ENCODE data around the gene HOMER3.
"Not testable (repeated sequence)": the region's sequence is repeated elsewhere in the genome, so short reads cannot be mapped to it uniquely, and the experiment has no call there.

HOMER3 gene

GRCh38 chr19:18903156-18904037 lies 37.6 kb downstream of the HOMER3 start:
- DNase-seq (ENCODE audit: low read depth in 1 of 2, low spot score in 1 of 2), result no peak
- H3K27ac ChIP-seq (replicated peaks), result no peak overlapping the region
- H3K4me3 ChIP-seq (replicated peaks; ENCODE audit: insufficient read depth, low read length), result no peak overlapping the region
- TF ChIP-seq CTCF (IDR thresholded peaks at IDR 0.05; ENCODE audit: insufficient read depth, low read length) (no peak), REST (IDR thresholded peaks at IDR 0.05; ENCODE audit: insufficient replicate concordance, low read depth) (no peak), GABPA (IDR thresholded peaks at IDR 0.05; ENCODE audit: low read depth) (no peak), POLR2AphosphoS5 (IDR thresholded peaks at IDR 0.05; ENCODE audit: low read depth) (no peak), SPI1 (IDR thresholded peaks at IDR 0.05; ENCODE audit: borderline replicate concordance, low read depth) (no peak)
- H3K27me3 ChIP-seq (ENCODE audit: insufficient read depth, poor library complexity, severe bottlenecking), result no peaks in the 10 kb centered on the region

- not testable (repeated sequence) for H3K27ac ChIP-seq (replicated peaks); DNase-seq (ENCODE audit: low read depth in 1 of 2, low spot score in 1 of 2); H3K27me3 ChIP-seq (ENCODE audit: insufficient read depth, poor library complexity, severe bottlenecking); H3K4me3 ChIP-seq (replicated peaks; ENCODE audit: insufficient read depth, low read length)
Measured at GRCh38 chr19:18902519-18902918, 38.5 kb downstream of the HOMER3 start.

GRCh38 chr19:18901491-18901890 lies 39.5 kb downstream of the HOMER3 start:
- no peak overlapping the region for H3K4me3 ChIP-seq (replicated peaks; ENCODE audit: insufficient read depth, low read length)
- no peak for DNase-seq (ENCODE audit: low read depth in 1 of 2, low spot score in 1 of 2)
- no peak overlapping the region for H3K27ac ChIP-seq (replicated peaks)
- TF ChIP-seq REST (IDR thresholded peaks at IDR 0.05; ENCODE audit: insufficient replicate concordance, low read depth), result no peak
- no peak for TF ChIP-seq POLR2AphosphoS5 (IDR thresholded peaks at IDR 0.05; ENCODE audit: low read depth)
- no peak for TF ChIP-seq SPI1 (IDR thresholded peaks at IDR 0.05; ENCODE audit: borderline replicate concordance, low read depth)
- TF ChIP-seq GABPA (IDR thresholded peaks at IDR 0.05; ENCODE audit: low read depth), result no peak
- TF ChIP-seq CTCF (IDR thresholded peaks at IDR 0.05; ENCODE audit: insufficient read depth, low read length), result no peak
- H3K27me3 ChIP-seq (ENCODE audit: insufficient read depth, poor library complexity, severe bottlenecking), result no peaks in the 10 kb centered on the region

- Histone ChIP-seq H3K4me3 (replicated peaks; ENCODE audit: insufficient read depth, low read length) (no peak overlapping the region), H3K27me3 (ENCODE audit: insufficient read depth, poor library complexity, severe bottlenecking) (no peaks in the 10 kb centered on the region), H3K27ac (replicated peaks) (no peak overlapping the region)
- DNase-seq (ENCODE audit: low read depth in 1 of 2, low spot score in 1 of 2), result no peak
- TF ChIP-seq CTCF (IDR thresholded peaks at IDR 0.05; ENCODE audit: insufficient read depth, low read length) (no peak), REST (IDR thresholded peaks at IDR 0.05; ENCODE audit: insufficient replicate concordance, low read depth) (no peak), SPI1 (IDR thresholded peaks at IDR 0.05; ENCODE audit: borderline replicate concordance, low read depth) (no peak)
Measured at GRCh38 chr19:18900700-18901481, 40.1 kb downstream of the HOMER3 start.
